Muscle of leg (tissue), 11 donors: ENCODE measurements around the gene SMC1B. TPM values are rescaled to one million over a fixed set of nuclear protein-coding genes. Genes with fewer than 3 reads are reported as not detected.
"Not testable (repeated sequence)": the region's sequence is repeated elsewhere in the genome, so short reads cannot be mapped to it uniquely, and the experiment has no call there.

Experiments used
- DNase-seq: peaks from one replicate; pipeline ENCODE4 v3.0.0; 2013
- H3K27ac ChIP-seq: one replicate; pipeline ENCODE4 v1.5.1; 2013; ENCODE audit warnings: mild to moderate bottlenecking, low read length, control low read depth
- H3K27me3 ChIP-seq: one replicate; pipeline ENCODE4 v1.6.1; 2013; ENCODE audit warnings: low read length; ENCODE audit not compliant: control insufficient read depth, insufficient read depth
- H3K36me3 ChIP-seq: one replicate; pipeline ENCODE4 v1.6.1; 2013; ENCODE audit warnings: low read length; ENCODE audit not compliant: control insufficient read depth, insufficient read depth
- H3K4me1 ChIP-seq: one replicate; pipeline ENCODE4 v1.6.1; 2013; ENCODE audit warnings: low read length; ENCODE audit not compliant: control insufficient read depth, insufficient read depth
- H3K4me3 ChIP-seq: one replicate; pipeline ENCODE4 v1.5.1; 2013; ENCODE audit warnings: low read length, control low read depth
- H3K9me3 ChIP-seq: replicated peaks from 2 replicates; pipeline ENCODE4 v1.6.1; 2013; ENCODE audit warnings: low read depth, low read length; ENCODE audit not compliant: control insufficient read depth
- WGBS: methylation state at CpG from one replicate; pipeline ENCODE4 v1.1.5; 2013; ENCODE audit warnings: missing lambda C conversion rate; ENCODE audit not compliant: insufficient coverage; 5-methylcytosine and 5-hydroxymethylcytosine counted together
- polyA plus RNA-seq, 8 donors: library from polyadenylated mRNA; unstranded; fragments of 120-200 nt; gene quantifications; one replicate each; pipeline versions ENCODE4 v1.2.1 to v1.2.3, GENCODE V29; 2013; ENCODE audit warnings: inconsistent platforms in 1 of 8, low replicate concordance in 1 of 8; ENCODE audit not compliant: insufficient read length in 8 of 8, insufficient read depth in 1 of 8
- total RNA-seq: library from RNA; stranded (reverse); fragments of 120-200 nt; gene quantifications from one replicate; pipeline ENCODE4 v1.2.4, GENCODE V29; 2013

SMC1B gene
- total and polyA plus RNA-seq, 9 donors = 0.04 to 0.16 (median 0.08) TPM; not detected in 1

DNA sequence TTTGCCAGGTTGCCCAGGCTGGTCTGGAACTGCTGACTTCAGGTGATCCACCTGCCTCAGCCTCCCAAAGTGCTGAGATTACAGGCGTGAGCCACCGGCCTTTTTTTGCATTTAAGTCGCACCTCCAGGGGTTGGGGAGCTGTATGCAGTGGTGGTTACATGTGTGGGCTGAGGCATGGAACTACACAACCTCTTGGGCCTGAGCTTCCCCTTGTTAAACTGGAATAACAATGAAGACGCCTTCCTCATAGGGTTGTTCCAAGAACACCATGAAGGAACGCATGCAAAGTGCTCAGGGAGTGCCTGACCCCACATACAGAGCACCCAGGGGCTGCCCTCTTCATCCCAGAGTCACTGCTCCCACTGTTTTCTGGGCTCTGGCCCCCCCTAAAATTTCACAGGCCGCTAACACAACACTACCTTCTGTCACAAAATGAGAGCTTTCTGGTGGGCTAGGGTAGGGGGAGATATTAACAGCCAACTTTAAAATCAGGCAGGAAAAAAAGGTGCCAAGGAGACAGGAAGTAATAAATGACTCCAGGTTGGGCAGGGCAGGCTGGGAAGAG, 104.9 kb downstream of the SMC1B start:
- H3K36me3 ChIP-seq = peaks cover 5% of the 10 kb centered on the region
- H3K4me1 ChIP-seq = peaks cover 23% of the 10 kb centered on the region
- 92% methylated on average over 5 of the region's 6 CpGs for WGBS
- H3K4me3 ChIP-seq = no peak overlapping the region
- peaks cover 2% of the 10 kb centered on the region for H3K27me3 ChIP-seq
- no peak overlapping the region for H3K27ac ChIP-seq
- no peak for DNase-seq
- no peaks in the 10 kb centered on the region for H3K9me3 ChIP-seq

GRCh38 chr22:45306139-45306538, 107.3 kb downstream of the SMC1B start:
- DNase-seq = no peak
- Histone ChIP-seq H3K9me3 (no peaks in the 10 kb centered on the region), H3K4me1 (peaks cover 18% of the 10 kb centered on the region), H3K27me3 (peaks cover 2% of the 10 kb centered on the region), H3K36me3 (peaks cover 2% of the 10 kb centered on the region), H3K27ac (no peak overlapping the region), H3K4me3 (no peak overlapping the region)
- WGBS = 91% methylated on average over 6 of the region's 9 CpGs

DNA sequence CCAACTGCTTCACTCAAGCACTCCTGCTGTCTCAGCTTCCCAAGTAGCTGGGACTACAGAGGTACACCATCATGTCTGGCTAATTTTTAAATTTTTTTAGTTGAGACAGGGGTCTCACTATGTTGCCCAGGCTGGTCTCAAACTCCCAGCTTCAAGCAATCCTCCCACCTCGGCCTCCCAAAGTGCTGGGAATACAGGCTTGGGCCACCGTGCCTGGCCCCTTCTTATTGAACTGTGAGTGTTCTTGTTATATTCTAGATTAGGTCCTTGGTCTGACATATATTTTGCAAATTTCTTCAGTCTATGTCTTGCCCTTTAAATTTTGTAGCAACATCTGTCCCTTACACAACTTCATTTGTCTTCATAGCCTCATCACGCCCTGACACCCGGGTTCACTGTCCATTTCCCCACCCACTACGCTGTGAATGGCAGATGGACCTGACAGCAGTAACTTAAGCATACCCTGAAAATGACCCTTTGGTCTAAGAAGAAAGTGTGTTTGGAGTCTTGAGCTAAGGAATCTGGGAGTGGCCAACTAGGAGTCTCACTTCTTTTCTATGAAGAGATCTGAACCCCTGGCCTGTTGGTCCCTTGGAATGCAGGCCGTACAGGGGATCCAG, 107.8 kb downstream of the SMC1B start:
- H3K9me3 ChIP-seq = no peaks in the 10 kb centered on the region
- DNase-seq = no peak
- H3K4me1 ChIP-seq = peaks cover 12% of the 10 kb centered on the region
- 74% methylated on average over 2 of the region's 6 CpGs for WGBS
- no peak overlapping the region for H3K27ac ChIP-seq
- no peaks in the 10 kb centered on the region for H3K36me3 ChIP-seq
- peaks cover 2% of the 10 kb centered on the region for H3K27me3 ChIP-seq
- no peak overlapping the region for H3K4me3 ChIP-seq

DNA sequence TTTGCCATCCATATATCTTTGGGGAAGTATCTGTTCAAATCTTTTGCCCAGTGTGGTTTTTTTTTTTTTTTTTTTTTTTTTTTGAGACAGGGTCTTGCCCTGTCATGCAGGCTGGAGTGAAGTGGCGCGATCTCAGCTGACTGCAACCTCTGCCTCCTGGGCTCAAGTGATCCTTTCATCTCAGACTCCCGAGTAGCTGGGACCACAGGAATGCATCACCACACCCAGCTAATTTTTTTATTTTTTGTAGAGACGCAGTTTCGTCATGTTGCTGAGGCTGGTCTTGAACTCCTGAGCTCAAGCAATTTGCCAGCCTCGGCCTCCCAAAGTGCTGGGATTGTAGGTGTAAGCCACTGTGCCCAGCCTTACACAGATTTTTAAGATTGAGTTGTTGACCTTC, 108.4 kb downstream of the SMC1B start:
- DNase-seq = no peak
- H3K36me3 ChIP-seq = no peaks in the 10 kb centered on the region
- 73% methylated on average over 3 of the region's 6 CpGs for WGBS
- H3K4me1 ChIP-seq = peaks cover 9% of the 10 kb centered on the region
- no peaks in the 10 kb centered on the region for H3K9me3 ChIP-seq
- H3K27me3 ChIP-seq = peaks cover 2% of the 10 kb centered on the region
- H3K27ac ChIP-seq = no peak overlapping the region
- no peak overlapping the region for H3K4me3 ChIP-seq

GRCh38 chr22:45303181-45303580, 110.2 kb downstream of the SMC1B start:
- no peaks in the 10 kb centered on the region for H3K4me1 ChIP-seq
- no peak overlapping the region for H3K27ac ChIP-seq
- 71% methylated on average over 3 of the region's 7 CpGs for WGBS
- no peak for DNase-seq
- H3K9me3 ChIP-seq = no peaks in the 10 kb centered on the region
- no peaks in the 10 kb centered on the region for H3K36me3 ChIP-seq
- peaks cover 2% of the 10 kb centered on the region for H3K27me3 ChIP-seq
- H3K4me3 ChIP-seq = no peak overlapping the region

DNA sequence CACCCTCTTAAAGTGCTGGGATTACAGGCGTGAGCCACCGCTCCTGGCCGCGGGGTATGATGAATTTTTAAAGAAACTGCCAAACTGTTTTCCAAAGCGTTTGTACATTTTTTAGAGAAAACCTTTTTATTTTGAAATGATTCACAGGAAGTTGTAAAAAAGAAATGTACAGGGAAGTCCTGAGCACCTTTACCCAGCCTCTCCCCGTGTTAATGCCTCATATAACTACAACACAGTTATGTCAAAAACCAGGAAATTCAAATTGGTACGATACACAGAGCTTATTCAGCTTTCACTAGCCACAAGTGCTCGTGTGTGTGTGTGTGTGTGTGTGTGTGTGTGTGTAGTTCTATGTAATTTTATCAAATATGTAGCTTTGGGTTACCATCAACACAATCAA, 110.6 kb downstream of the SMC1B start:
- Histone ChIP-seq H3K27me3 (peaks cover 2% of the 10 kb centered on the region), H3K4me3 (no peak overlapping the region), H3K36me3 (no peaks in the 10 kb centered on the region), H3K4me1 (no peaks in the 10 kb centered on the region), H3K27ac (no peak overlapping the region), H3K9me3 (no peaks in the 10 kb centered on the region)
- 100% methylated on average over 2 of the region's 8 CpGs for WGBS
- DNase-seq = no peak

DNA sequence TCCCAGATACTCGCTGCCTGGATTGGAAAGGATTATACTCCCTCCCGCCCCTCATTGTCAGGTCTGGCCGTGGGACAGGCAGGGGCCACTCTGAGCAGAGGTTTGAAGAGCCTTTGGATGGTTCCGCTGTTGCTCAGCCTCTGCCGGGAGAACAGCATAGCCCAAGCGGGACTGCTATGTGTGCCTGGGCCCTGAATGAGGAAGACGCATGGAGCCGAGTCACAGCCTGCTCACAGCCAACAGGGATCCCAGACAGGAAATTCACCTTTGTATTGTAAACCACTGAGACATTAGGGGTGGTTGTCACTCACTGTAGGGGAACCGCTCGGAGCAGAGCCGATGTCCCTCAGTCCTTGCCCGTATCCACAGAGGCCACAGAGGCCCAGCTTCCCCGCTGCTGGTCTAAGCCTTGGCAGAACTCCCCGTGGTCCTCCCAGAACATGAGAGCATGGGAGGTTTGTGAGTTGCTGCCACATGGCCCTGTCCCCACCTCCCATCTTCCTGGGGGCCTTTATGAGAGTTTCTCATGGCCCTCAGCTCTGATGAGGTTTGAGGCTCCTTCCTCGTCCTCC, 114.4 kb downstream of the SMC1B start:
- no peaks in the 10 kb centered on the region for H3K4me1 ChIP-seq
- 43% methylated on average over 15 of the region's 15 CpGs for WGBS

DNA sequence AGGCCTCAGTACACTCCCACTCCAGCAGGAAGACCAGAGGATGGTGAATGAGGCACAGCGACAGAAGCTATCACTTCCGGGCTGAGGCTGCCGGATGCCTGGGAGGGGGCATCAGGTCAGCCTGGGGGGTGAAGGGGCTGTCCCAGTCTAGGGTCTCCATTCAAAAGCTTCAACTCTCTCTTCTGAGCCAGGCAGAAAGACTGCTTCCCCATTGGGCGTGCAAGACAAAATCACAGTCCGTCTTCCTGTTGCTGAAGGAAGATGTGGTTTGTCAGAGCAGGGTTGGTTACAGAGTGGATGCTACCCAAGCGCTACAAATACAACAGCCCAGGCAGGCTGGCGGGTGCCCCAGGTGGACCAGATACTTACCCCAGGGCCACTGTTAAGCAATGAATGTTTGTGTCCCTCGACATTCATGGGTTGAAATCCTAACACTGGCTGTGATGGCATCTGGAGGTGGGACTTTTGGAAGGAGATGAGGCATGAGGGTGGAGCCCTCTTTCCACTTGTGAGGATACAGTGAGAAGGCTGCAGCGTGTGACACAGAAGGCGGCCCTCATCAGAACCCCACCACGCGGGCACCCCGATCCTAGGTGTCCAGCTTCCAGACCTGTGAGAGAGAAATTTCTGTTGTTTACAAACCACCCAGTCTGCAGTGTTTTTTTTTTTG, 116.6 kb downstream of the SMC1B start:
- no peaks in the 10 kb centered on the region for H3K9me3 ChIP-seq
- H3K27me3 ChIP-seq = peaks cover 9% of the 10 kb centered on the region
- DNase-seq = no peak
- no peak overlapping the region for H3K4me3 ChIP-seq
- H3K4me1 ChIP-seq = no peaks in the 10 kb centered on the region
- no peak overlapping the region for H3K27ac ChIP-seq
- WGBS = 73% methylated on average over 8 of the region's 13 CpGs
- no peaks in the 10 kb centered on the region for H3K36me3 ChIP-seq

More for the DNA sequence above, 114.4 kb downstream of the SMC1B start:
- peaks cover 2% of the 10 kb centered on the region for H3K27me3 ChIP-seq
- H3K36me3 ChIP-seq = no peaks in the 10 kb centered on the region
- H3K4me3 ChIP-seq = no peak overlapping the region
- no peak for DNase-seq
- no peak overlapping the region for H3K27ac ChIP-seq
- H3K9me3 ChIP-seq = no peaks in the 10 kb centered on the region

GRCh38 chr22:45295492-45295891, 117.9 kb downstream of the SMC1B start:
- WGBS = 64% methylated on average over 8 of the region's 9 CpGs
- no peak overlapping the region for H3K4me3 ChIP-seq

GRCh38 chr22:45295004-45295403, 118.4 kb downstream of the SMC1B start:
- not testable (repeated sequence) for H3K36me3 ChIP-seq, H3K4me1 ChIP-seq, H3K9me3 ChIP-seq, H3K27ac ChIP-seq, DNase-seq, H3K4me3 ChIP-seq
- WGBS = 94% methylated on average over 5 of the region's 6 CpGs
- H3K27me3 ChIP-seq = peaks cover 12% of the 10 kb centered on the region

More at GRCh38 chr22:45295492-45295891, 117.9 kb downstream of the SMC1B start:
- Histone ChIP-seq H3K27ac (no peak overlapping the region), H3K27me3 (peaks cover 9% of the 10 kb centered on the region), H3K36me3 (no peaks in the 10 kb centered on the region), H3K9me3 (no peaks in the 10 kb centered on the region), H3K4me1 (peaks cover 5% of the 10 kb centered on the region)
- no peak for DNase-seq
